WTC11 (cell line): ENCODE data around the gene CCL18.

ENCODE experiments used
- ARID4B ChIP-seq: sonication (generic); formaldehyde crosslinking; IDR thresholded peaks from 2 replicates; pipeline ENCODE4 v1.8.0; 2023; ENCODE audit warnings: missing genetic modification reagents, mild to moderate bottlenecking, borderline replicate concordance
- CTCF ChIP-seq: fragments of 200-600 bp; IDR thresholded peaks from 2 replicates; pipeline ENCODE4 v1.8.0; 2022; ENCODE audit warnings: antibody characterized with exemption
- ESRRA ChIP-seq: sonication (generic); formaldehyde crosslinking; IDR thresholded peaks from 2 replicates; pipeline ENCODE4 v1.8.1; 2022; ENCODE audit warnings: mild to moderate bottlenecking, missing genetic modification reagents, borderline replicate concordance
- GABPB1 ChIP-seq: sonication (generic); formaldehyde crosslinking; IDR thresholded peaks from 2 replicates; pipeline ENCODE4 v1.8.1; 2023; ENCODE audit warnings: mild to moderate bottlenecking, missing genetic modification reagents
- JUN ChIP-seq: sonication (generic); formaldehyde crosslinking; IDR thresholded peaks from 2 replicates; pipeline ENCODE4 v1.8.0; 2023; ENCODE audit warnings: mild to moderate bottlenecking, missing genetic modification reagents
- MAX ChIP-seq: sonication (generic); formaldehyde crosslinking; IDR thresholded peaks from 2 replicates; pipeline ENCODE4 v1.8.0; 2022; ENCODE audit warnings: mild to moderate bottlenecking, missing genetic modification reagents
- MXD4 ChIP-seq: fragments of 250-450 bp; sonication (Bioruptor Pico); IDR thresholded peaks from 2 replicates; pipeline ENCODE4 v1.8.0; 2021; ENCODE audit warnings: mild to moderate bottlenecking, moderate library complexity, borderline replicate concordance
- MYBL2 ChIP-seq: sonication (generic); formaldehyde crosslinking; IDR thresholded peaks from 2 replicates; pipeline ENCODE4 v1.8.1; 2023; ENCODE audit warnings: mild to moderate bottlenecking, moderate library complexity, missing genetic modification reagents
- NFE2L1 ChIP-seq: sonication (generic); formaldehyde crosslinking; IDR thresholded peaks from 2 replicates; pipeline ENCODE4 v1.8.1; 2023; ENCODE audit warnings: missing genetic modification reagents
- PRDM15 ChIP-seq: sonication (generic); formaldehyde crosslinking; IDR thresholded peaks from 2 replicates; pipeline ENCODE4 v1.8.0; 2022; ENCODE audit warnings: missing genetic modification reagents
- USF2 ChIP-seq: sonication (generic); formaldehyde crosslinking; IDR thresholded peaks from 2 replicates; pipeline ENCODE4 v1.8.1; 2023; ENCODE audit warnings: mild to moderate bottlenecking, missing genetic modification reagents, moderate library complexity

- no peak for TF ChIP-seq CTCF
- no peak for TF ChIP-seq ESRRA (CRISPR knock-in tag)
- TF ChIP-seq USF2 (CRISPR knock-in tag), result no peak
- no peak for TF ChIP-seq NFE2L1
- TF ChIP-seq MYBL2 (CRISPR knock-in tag), result no peak
- no peak for TF ChIP-seq MAX (CRISPR knock-in tag)
- no peak for TF ChIP-seq ARID4B (CRISPR knock-in tag)
- TF ChIP-seq MXD4 (CRISPR knock-in tag), result no peak
- TF ChIP-seq GABPB1 (CRISPR knock-in tag), result no peak
- TF ChIP-seq JUN, result no peak
- TF ChIP-seq PRDM15 (CRISPR knock-in tag), result no peak
Measured at GRCh38 chr17:36088670-36089338, 24.7 kb downstream of the CCL18 start.
